PC-9 (cell line): Measurements from ENCODE around the gene GPR176. TPM values are rescaled to one million over a fixed set of nuclear protein-coding genes. Genes with fewer than 3 reads are reported as not detected.

Source experiments
- BruUV-seq: library from RNA; stranded (reverse); fragments of 400-500 nt; replicated peaks from 2 replicates; lab custom pipeline; 2021; lab: Mats Ljungman, UMichigan
- CTCF ChIA-PET: fragments of 300-600 bp; sonication (Branson Sonifier 250); formaldehyde crosslinking; loops from one replicate; lab custom pipeline; 2022; ENCODE audit warnings: antibody characterized with exemption; lab: Charles Lee
- POLR2A ChIA-PET: fragments of 300-600 bp; sonication (Branson Sonifier 250); formaldehyde crosslinking; loops from one replicate; lab custom pipeline; 2022; ENCODE audit warnings: antibody characterized with exemption; ENCODE audit not compliant: unreplicated experiment; lab: Charles Lee
- DNase-seq, 2 experiments: peaks; one replicate each; pipeline versions ENCODE4 v3.0.0 to v3.0.0-alpha.2; 2015 to 2022; ENCODE audit warnings: mixed read lengths in 1 of 2
- H2AFZ ChIP-seq: fragments of 200-600 bp; sonication (generic); 2 replicates; pipeline ENCODE4 v1.8.1; 2017; ENCODE audit warnings: antibody characterized with exemption
- H3F3A ChIP-seq: fragments of 200-600 bp; sonication (generic); 2 replicates; pipeline ENCODE4 v1.8.1; 2017; ENCODE audit warnings: antibody characterized with exemption, mild to moderate bottlenecking, low read depth; ENCODE audit not compliant: insufficient read depth
- H3K27ac ChIP-seq: fragments of 200-600 bp; sonication (generic); 2 replicates; pipeline ENCODE4 v1.6.1; 2016; ENCODE audit warnings: mixed run types
- H3K27me3 ChIP-seq: fragments of 200-600 bp; sonication (generic); 2 replicates; pipeline ENCODE4 v1.6.1; 2016; ENCODE audit warnings: low read depth, mixed run types; ENCODE audit not compliant: insufficient read depth
- H3K36me3 ChIP-seq: fragments of 200-600 bp; sonication (generic); 2 replicates; pipeline ENCODE4 v1.6.1; 2016; ENCODE audit warnings: low read depth, mixed run types
- H3K4me1 ChIP-seq: fragments of 200-600 bp; sonication (generic); replicated peaks from 2 replicates; pipeline ENCODE4 v1.6.1; 2016; ENCODE audit warnings: mixed run types; ENCODE audit not compliant: insufficient read depth
- H3K4me2 ChIP-seq: fragments of 200-600 bp; sonication (generic); 2 replicates; pipeline ENCODE4 v1.6.1; 2017; ENCODE audit warnings: mixed run types
- H3K4me3 ChIP-seq: fragments of 200-600 bp; sonication (generic); 2 replicates; pipeline ENCODE4 v1.6.1; 2016; ENCODE audit warnings: mixed run types
- H3K79me2 ChIP-seq: fragments of 200-600 bp; sonication (generic); 2 replicates; pipeline ENCODE4 v1.6.1; 2017; ENCODE audit warnings: low read depth, mixed run types
- H3K9me2 ChIP-seq: fragments of 200-600 bp; sonication (generic); 2 replicates; pipeline ENCODE4 v1.8.1; 2017; ENCODE audit warnings: mild to moderate bottlenecking; ENCODE audit not compliant: insufficient read depth
- H3K9me3 ChIP-seq: fragments of 200-600 bp; sonication (generic); 2 replicates; pipeline ENCODE4 v1.8.1; 2016; ENCODE audit warnings: low read depth; ENCODE audit not compliant: insufficient read depth
- H4K20me1 ChIP-seq: fragments of 200-600 bp; sonication (generic); 2 replicates; pipeline ENCODE4 v1.8.1; 2017; ENCODE audit not compliant: insufficient read depth
- EZH2 ChIP-seq: fragments of 200-600 bp; sonication (generic); IDR thresholded peaks from 2 replicates; pipeline ENCODE4 v1.8.0; 2017; ENCODE audit warnings: antibody characterized with exemption, low read depth
- intact Hi-C: fragments of 100-400 bp; cut with micrococcal nuclease; formaldehyde crosslinking; loops from one replicate; pipeline ENCODE4 v1.10.0; 2022; ENCODE audit not compliant: unreplicated experiment
- total RNA-seq: library from RNA; stranded (reverse); gene quantifications from 2 replicates; pipeline ENCODE4 v1.2.3, GENCODE V29; 2021
- TF ChIP-seq, protein P1 (sequence below): fragments of 200-600 bp; sonication (generic); conservative IDR thresholded peaks from 2 replicates; pipeline ENCODE4 v1.6.1; 2017; ENCODE audit warnings: mixed run types, antibody characterized with exemption, mild to moderate bottlenecking, moderate library complexity

GPR176 gene
- total RNA-seq, 1 experiment from 2014 or later: 4.7 TPM

- Histone ChIP-seq H3K9me3 (no peaks in the 10 kb centered on the region; the same call in 1 of the 2 replicates), H3K9me2 (no peaks in the 10 kb centered on the region), H3K4me3 (no peak overlapping the region), H3K79me2 (no peaks in the 10 kb centered on the region), H3K4me1 (no peaks in the 10 kb centered on the region), H4K20me1 (no peaks in the 10 kb centered on the region), H3K36me3 (no peaks in the 10 kb centered on the region), H3K27me3 (no peaks in the 10 kb centered on the region), H3K4me2 (no peak overlapping the region), H3F3A (no peaks in the 10 kb centered on the region), H2AFZ (no peak overlapping the region), H3K27ac (no peak overlapping the region)
- ChIA-PET POLR2A (no interaction called here), CTCF (no interaction called here)
- intact Hi-C loops: no loop called here
- TF ChIP-seq, protein P1, sequence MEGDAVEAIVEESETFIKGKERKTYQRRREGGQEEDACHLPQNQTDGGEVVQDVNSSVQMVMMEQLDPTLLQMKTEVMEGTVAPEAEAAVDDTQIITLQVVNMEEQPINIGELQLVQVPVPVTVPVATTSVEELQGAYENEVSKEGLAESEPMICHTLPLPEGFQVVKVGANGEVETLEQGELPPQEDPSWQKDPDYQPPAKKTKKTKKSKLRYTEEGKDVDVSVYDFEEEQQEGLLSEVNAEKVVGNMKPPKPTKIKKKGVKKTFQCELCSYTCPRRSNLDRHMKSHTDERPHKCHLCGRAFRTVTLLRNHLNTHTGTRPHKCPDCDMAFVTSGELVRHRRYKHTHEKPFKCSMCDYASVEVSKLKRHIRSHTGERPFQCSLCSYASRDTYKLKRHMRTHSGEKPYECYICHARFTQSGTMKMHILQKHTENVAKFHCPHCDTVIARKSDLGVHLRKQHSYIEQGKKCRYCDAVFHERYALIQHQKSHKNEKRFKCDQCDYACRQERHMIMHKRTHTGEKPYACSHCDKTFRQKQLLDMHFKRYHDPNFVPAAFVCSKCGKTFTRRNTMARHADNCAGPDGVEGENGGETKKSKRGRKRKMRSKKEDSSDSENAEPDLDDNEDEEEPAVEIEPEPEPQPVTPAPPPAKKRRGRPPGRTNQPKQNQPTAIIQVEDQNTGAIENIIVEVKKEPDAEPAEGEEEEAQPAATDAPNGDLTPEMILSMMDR: no peak
- no peak for TF ChIP-seq EZH2
- no peak for DNase-seq
- no TSS peak for BruUV-seq
Measured at GRCh38 chr15:39864116-39864515, 56.0 kb downstream of the GPR176 start.

DNA sequence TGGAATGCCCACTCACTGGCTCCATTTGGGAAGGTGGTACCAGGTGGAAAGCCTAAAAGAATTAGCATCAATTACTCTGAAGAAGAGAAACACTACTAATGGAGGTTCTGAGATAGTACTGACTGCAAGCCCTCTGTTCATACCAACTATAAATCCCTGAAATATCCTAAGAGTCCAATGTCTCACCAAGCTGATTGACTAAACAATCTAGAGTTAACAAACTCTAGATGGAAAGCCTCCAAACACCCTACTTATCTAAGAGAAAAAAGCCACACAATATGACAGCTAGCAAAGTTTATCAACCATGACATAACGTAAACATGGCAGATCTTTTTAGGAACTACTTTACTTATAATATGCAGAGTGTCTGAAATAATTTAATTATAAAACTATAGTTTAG, 59.2 kb downstream of the GPR176 start:
- Histone ChIP-seq H3K27me3 (no peaks in the 10 kb centered on the region), H3K79me2 (no peaks in the 10 kb centered on the region), H4K20me1 (no peaks in the 10 kb centered on the region), H3K36me3 (no peaks in the 10 kb centered on the region), H3K9me2 (no peaks in the 10 kb centered on the region), H3K4me3 (no peak overlapping the region), H3F3A (no peaks in the 10 kb centered on the region), H3K4me2 (no peak overlapping the region), H3K27ac (no peak overlapping the region), H3K4me1 (no peaks in the 10 kb centered on the region), H2AFZ (no peak overlapping the region), H3K9me3 (no peaks in the 10 kb centered on the region; the same call in 1 of the 2 replicates)
- CTCF ChIA-PET: no interaction called here
- TF ChIP-seq, protein P1: no peak
- no TSS peak for BruUV-seq
- DNase-seq: no peak
- POLR2A ChIA-PET: no interaction called here
- intact Hi-C loops: no loop called here

DNA sequence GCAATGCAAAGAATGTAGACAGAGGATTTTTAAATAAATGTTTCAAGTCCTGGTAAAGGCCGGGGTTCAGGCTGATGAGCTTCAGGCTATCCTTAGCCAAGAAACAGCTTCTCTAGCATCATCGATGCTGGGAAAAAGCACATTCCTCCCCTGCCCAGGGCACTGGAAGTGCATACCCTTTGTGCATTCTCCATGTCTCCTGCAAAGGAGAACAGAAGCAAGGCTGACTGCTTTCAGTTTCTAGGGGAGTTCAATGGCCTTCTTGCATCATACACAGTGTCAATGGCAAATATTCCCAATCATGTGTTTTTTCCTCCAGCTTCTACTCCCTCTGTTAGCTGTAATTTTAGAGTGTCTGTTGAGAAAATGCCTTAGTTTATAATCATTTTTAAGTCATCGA, 59.9 kb downstream of the GPR176 start:
- no peaks in the 10 kb centered on the region for H3K4me1 ChIP-seq
- H3K79me2 ChIP-seq: no peaks in the 10 kb centered on the region
- H3K9me2 ChIP-seq: no peaks in the 10 kb centered on the region
- H3K9me3 ChIP-seq: no peaks in the 10 kb centered on the region; the same call in 1 of the 2 replicates
- H2AFZ ChIP-seq: no peak overlapping the region
- intact Hi-C loops: no loop called here
- TF ChIP-seq EZH2: no peak
- TF ChIP-seq, protein P1: no peak
- no peaks in the 10 kb centered on the region for H3F3A ChIP-seq
- H3K36me3 ChIP-seq: no peaks in the 10 kb centered on the region
- DNase-seq: no peak
- no TSS peak for BruUV-seq
- ChIA-PET POLR2A (no interaction called here), CTCF (no interaction called here)
- H3K27me3 ChIP-seq: no peaks in the 10 kb centered on the region
- no peak overlapping the region for H3K27ac ChIP-seq
- no peaks in the 10 kb centered on the region for H4K20me1 ChIP-seq
- no peak overlapping the region for H3K4me3 ChIP-seq
- no peak overlapping the region for H3K4me2 ChIP-seq
